ENCODE results near the gene AAGAB. TPM values are rescaled to one million over a fixed set of nuclear protein-coding genes. Genes with fewer than 3 reads are reported as not detected.
"Not testable (repeated sequence)": the region's sequence is repeated elsewhere in the genome, so short reads cannot be mapped to it uniquely, and the experiment has no call there.

AAGAB gene
- total RNA-seq, 2 donors from 2014 or later, result 41.7 to 65.7 TPM

- no peak for ATAC-seq
These were observed 5.3 kb upstream of the AAGAB start for GRCh38 chr15:67259806-67260205.

GRCh38 chr15:67259379-67259778 lies 4.9 kb upstream of the AAGAB start:
- ATAC-seq (no peak), DNase-seq (ENCODE audit: low spot score in 2 of 2) (no peak)
- H3K9me3 Mint-ChIP-seq, result no peaks in the 10 kb centered on the region
- H3K36me3 Mint-ChIP-seq, result no peaks in the 10 kb centered on the region
- H3K27ac Mint-ChIP-seq, result no peak overlapping the region

More at GRCh38 chr15:67259806-67260205, 5.3 kb upstream of the AAGAB start:
- Mint-ChIP-seq H3K36me3 (no peaks in the 10 kb centered on the region), H3K27ac (no peak overlapping the region), H3K9me3 (no peaks in the 10 kb centered on the region)
- DNase-seq (ENCODE audit: low spot score in 2 of 2), result no peak

DNA sequence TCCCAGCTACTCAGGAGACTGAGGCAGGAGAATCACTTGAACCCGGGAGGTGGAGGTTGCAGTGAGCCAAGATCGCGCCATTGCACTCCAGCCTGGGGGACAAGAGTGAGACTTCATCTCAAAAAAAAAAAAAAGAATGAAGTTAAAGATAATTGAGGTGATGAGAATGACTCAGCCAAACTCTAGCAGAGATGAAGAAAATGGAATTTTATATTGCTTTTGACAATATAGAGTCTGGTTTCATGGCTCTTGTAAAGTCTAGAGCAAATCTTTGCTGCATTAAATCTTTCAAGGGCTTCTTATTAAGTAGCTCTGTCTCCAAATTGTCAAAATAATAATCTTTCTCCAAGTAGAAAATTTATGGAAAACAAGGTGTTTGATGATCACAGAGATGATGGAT lies 4.0 kb upstream of the AAGAB start:
- H3K9me3 Mint-ChIP-seq; DNase-seq (ENCODE audit: low spot score in 2 of 2); H3K36me3 Mint-ChIP-seq; ATAC-seq; H3K27ac Mint-ChIP-seq: not testable (repeated sequence)

DNA sequence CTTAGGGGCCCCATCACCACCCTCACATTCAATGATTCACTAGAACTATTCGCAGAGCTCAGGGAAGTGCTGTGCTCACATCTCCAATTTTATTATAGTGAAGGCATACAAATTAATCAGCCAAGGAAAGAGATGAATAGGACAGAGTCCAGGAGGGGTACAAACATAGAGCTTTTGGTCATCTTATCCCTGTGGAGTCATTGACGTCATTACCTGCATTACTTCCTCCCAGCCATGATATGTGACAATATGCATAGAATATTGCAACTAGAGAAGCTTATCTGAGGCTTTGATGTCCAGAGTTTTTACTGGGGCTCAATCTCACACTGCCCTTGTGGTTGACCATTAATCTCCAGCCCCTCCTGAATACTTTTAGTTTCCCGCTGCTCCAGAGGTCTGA lies 1.6 kb upstream of the AAGAB start:
- ATAC-seq (no peak), DNase-seq (ENCODE audit: low spot score in 2 of 2) (no peak)
- H3K36me3 Mint-ChIP-seq, result peaks cover 6% of the 10 kb centered on the region in 2 donors
- no peaks in the 10 kb centered on the region for H3K9me3 Mint-ChIP-seq
- H3K27ac Mint-ChIP-seq, result no peak overlapping the region

DNA sequence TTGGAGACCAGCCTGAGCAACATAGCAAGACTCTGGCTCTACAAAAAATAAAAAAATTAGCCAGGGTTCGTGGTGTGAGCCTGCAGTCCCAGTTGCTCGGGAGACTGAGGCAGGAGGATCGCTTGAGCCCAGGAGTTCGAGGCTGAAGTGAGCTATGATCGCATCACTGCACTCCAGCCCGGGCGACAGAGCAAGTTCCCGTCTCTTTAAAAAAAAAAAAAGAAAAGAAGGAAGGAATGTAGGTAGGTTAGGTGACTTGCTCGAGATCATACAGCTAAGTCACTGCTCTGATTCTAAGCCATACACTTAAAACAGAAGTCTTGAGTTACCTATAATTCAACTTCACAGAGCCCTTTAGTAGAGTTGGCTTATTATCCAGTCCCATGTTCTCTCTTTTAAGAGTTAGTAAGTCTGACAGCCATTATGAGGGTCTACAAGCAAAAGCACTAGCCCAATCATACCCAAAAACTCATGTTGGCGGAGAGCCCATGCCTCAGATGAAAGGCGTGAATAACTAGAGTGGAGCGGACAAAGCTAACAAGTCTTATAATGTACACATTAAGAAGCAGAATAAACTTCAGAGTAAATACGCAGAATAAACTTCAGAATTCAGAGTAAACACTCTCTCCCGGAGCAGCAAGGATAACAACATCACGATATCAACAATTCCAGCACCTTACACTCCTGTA lies 768 bp downstream of the AAGAB start:
- Mint-ChIP-seq H3K36me3 (peaks cover 11 to 16% of the 10 kb centered on the region in 2 donors), H3K27ac (peak overlapping the region; percentile 97 to 99), H3K9me3 (peaks cover 0 to 4% of the 10 kb centered on the region in 2 donors)
- DNase-seq (ENCODE audit: low spot score in 2 of 2) (no peak), ATAC-seq (no peak)

DNA sequence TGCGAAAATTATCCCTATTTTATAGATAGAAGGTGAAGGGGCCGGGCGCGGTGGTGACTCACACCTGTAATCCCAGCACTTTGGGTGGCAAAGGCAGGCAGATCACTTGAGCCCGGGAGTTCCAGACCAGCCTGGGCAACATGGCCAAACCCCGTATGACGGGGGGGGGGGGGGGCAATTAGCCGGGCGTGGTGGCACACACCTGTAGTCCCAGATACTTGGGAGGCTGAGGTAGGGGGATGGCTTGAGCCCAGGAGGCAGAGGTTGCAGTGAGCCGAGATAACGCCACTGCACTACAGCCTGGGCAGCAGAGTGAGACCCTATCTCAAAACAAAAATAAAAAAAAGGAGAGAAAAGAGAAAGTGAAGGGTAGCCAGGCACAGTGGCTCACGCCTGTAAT lies 1.4 kb downstream of the AAGAB start:
- Mint-ChIP-seq H3K9me3 (peaks cover 0 to 4% of the 10 kb centered on the region in 2 donors), H3K36me3 (peaks cover 11 to 20% of the 10 kb centered on the region in 2 donors), H3K27ac (peak overlapping the region; percentile 92 to 97)
- ATAC-seq (no peak), DNase-seq (ENCODE audit: low spot score in 2 of 2) (no peak)

- no peak for DNase-seq (ENCODE audit: low spot score in 2 of 2)
- Mint-ChIP-seq H3K36me3 (peaks cover 25 to 37% of the 10 kb centered on the region in 2 donors), H3K9me3 (peaks cover 4 to 8% of the 10 kb centered on the region in 2 donors), H3K27ac (no peak overlapping the region)
- ATAC-seq, result no peak
These were observed 3.1 kb downstream of the AAGAB start for GRCh38 chr15:67251318-67251717.

DNA sequence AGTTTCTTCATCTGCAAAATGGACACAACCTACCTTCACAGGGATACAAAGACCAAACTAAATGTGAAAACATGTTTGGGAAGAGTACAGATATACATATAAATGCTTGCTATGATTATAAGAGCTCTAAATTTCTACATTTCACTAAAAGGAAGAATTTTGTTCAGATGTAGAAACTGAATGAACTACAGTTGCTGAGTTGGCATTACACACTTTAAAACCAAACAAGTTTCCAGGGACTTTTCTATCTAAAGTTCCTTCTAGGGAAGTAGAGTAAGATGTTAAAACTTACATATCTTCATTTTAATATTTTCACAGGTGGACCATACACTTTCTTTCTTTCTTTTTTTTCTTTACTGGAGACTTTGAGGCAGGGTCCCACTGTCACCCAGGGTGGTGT lies 4.6 kb downstream of the AAGAB start:
- Mint-ChIP-seq H3K36me3 (peaks cover 25 to 52% of the 10 kb centered on the region in 2 donors), H3K27ac (no peak overlapping the region), H3K9me3 (peaks cover 4 to 8% of the 10 kb centered on the region in 2 donors)
- ATAC-seq (no peak), DNase-seq (ENCODE audit: low spot score in 2 of 2) (no peak)

DNA sequence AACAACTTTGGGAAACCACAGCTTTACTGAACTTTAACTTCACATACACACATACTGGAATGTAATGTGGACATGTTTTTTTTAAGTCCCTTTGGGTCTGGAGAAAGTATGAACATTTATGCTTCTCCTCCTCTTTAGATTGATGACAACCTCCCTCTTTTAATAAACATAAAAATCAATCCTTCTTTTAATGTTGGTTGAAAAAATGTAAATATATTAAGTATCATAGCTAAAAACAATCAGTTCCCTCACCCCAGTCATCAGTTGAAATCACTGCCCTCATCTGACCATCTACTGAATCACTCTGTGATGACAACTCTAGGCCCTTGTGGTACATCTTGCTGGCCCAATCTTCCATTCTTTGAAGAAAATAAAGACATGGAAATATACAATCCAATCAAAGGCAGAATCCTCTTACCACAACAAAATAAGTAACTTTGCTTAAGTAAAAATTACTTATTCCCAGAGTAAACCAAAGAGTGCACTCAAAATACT lies 6.4 kb downstream of the AAGAB start:
- Mint-ChIP-seq H3K36me3 (peaks cover 19 to 50% of the 10 kb centered on the region in 2 donors), H3K9me3 (peaks cover 4 to 8% of the 10 kb centered on the region in 2 donors), H3K27ac (no peak overlapping the region)
- ATAC-seq (peak in 1 of 2 donors; percentile 59), DNase-seq (ENCODE audit: low spot score in 2 of 2) (no peak)

DNA sequence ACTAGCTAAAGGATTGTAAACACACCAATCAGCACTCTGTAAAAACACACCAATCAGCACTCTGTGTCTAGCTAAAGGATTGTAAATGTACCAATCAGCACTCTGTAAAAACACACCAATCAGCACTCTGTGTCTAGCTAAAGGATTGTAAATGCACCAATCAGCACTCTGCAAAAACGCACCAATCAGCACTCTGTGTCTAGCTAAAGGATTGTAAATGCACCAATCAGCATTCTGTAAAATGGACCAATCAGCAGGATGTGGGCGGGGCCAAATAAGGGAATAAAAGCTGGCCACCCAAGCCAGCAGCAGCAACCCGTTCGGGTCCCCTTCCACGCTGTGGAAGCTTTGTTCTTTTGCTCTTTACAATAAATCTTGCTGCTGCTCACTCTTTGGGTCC lies 7.9 kb downstream of the AAGAB start:
- ATAC-seq; H3K27ac Mint-ChIP-seq; DNase-seq (ENCODE audit: low spot score in 2 of 2); H3K9me3 Mint-ChIP-seq: not testable (repeated sequence)
- H3K36me3 Mint-ChIP-seq, result peaks cover 19 to 50% of the 10 kb centered on the region in 2 donors

- Mint-ChIP-seq H3K27ac (no peak overlapping the region), H3K9me3 (peaks cover 4 to 8% of the 10 kb centered on the region in 2 donors), H3K36me3 (peaks cover 19 to 44% of the 10 kb centered on the region in 2 donors)
- no peak for DNase-seq (ENCODE audit: low spot score in 2 of 2)
- ATAC-seq, result no peak
These were observed 9.4 kb downstream of the AAGAB start for GRCh38 chr15:67244971-67245478.

DNA sequence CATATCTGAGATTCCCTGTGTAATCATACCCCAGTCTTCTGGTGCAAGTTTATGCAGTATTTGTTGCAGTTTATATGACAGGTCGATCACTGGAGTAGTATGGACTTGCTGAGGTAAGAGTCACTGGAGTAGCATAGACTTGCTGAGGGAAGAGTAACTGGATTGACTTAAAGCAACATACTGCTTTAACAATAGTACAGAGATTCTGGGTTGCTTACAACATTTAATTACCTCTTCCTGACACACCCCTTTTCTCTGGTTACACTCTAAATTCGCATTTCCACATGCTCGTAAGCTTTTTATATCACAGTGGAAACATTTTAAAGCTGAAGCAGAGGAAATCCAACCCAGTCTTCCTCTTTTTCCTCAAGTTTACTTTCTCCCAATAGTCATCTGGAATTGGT lies 11.8 kb downstream of the AAGAB start:
- H3K36me3 Mint-ChIP-seq, result peaks cover 14 to 31% of the 10 kb centered on the region in 2 donors
- peak overlapping the region in 1 of 2 donors; percentile 90 for H3K27ac Mint-ChIP-seq
- DNase-seq (ENCODE audit: low spot score in 2 of 2), result no peak
- H3K9me3 Mint-ChIP-seq, result peaks cover 4 to 5% of the 10 kb centered on the region in 2 donors
- ATAC-seq, result no peak

- DNase-seq (ENCODE audit: low spot score in 2 of 2), result peak in 1 of 2 donors; percentile 48
- Mint-ChIP-seq H3K36me3 (peaks cover 0 to 18% of the 10 kb centered on the region in 2 donors), H3K9me3 (no peaks in the 10 kb centered on the region), H3K27ac (peak overlapping the region; percentile 90 to 98)
- ATAC-seq, result peak; percentile 88 to 89
These were observed 13.2 kb downstream of the AAGAB start for GRCh38 chr15:67241132-67241855.

GRCh38 chr15:67240235-67241131 lies 14.0 kb downstream of the AAGAB start:
- DNase-seq (ENCODE audit: low spot score in 2 of 2) (peak in 1 of 2 donors; percentile 25), ATAC-seq (peak in 1 of 2 donors; percentile 34)
- peaks cover 0 to 16% of the 10 kb centered on the region in 2 donors for H3K36me3 Mint-ChIP-seq

GRCh38 chr15:67232591-67232990 lies 21.9 kb downstream of the AAGAB start:
- ATAC-seq (no peak), DNase-seq (ENCODE audit: low spot score in 2 of 2) (no peak)
- no peaks in the 10 kb centered on the region for H3K9me3 Mint-ChIP-seq
- H3K36me3 Mint-ChIP-seq, result peaks cover 30 to 55% of the 10 kb centered on the region in 2 donors
- H3K27ac Mint-ChIP-seq, result no peak overlapping the region

More at GRCh38 chr15:67240235-67241131, 14.0 kb downstream of the AAGAB start:
- Mint-ChIP-seq H3K9me3 (no peaks in the 10 kb centered on the region), H3K27ac (peak overlapping the region; percentile 90 to 98)

DNA sequence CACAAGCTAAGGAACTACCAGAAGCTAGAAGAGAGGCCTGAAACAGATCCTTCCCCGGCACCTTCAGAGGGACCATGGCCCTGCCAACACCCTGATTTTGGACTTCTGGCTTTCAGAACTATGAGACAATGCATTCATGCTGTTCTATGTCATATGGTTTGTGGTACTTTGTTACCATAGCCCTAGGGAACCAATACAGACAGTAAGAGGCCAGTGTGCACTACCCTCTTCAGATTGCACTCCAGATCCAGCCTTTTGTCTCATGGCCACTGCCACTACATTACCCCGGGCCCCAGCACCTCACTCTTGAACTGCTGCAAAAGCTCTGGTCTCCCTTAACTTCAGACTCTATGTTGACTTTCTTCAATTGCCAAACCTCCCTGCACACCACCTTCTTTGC lies 24.0 kb downstream of the AAGAB start:
- no peaks in the 10 kb centered on the region for H3K9me3 Mint-ChIP-seq
- peaks cover 30 to 48% of the 10 kb centered on the region in 2 donors for H3K36me3 Mint-ChIP-seq
- peak overlapping the region in 1 of 2 donors; percentile 8 for H3K27ac Mint-ChIP-seq
- DNase-seq (ENCODE audit: low spot score in 2 of 2) (no peak), ATAC-seq (no peak)
